Mucosa of descending colon (tissue), 3 donors: ENCODE data around the gene RSU1. TPM values are rescaled to one million over a fixed set of nuclear protein-coding genes. Genes with fewer than 3 reads are reported as not detected.

ENCODE experiments used
- ATAC-seq: fragments of 200-7000 bp; cut with Tn5 transposase; one replicate; pipeline ENCODE4 v1.9.1; 2020; ENCODE audit warnings: mild to moderate bottlenecking, moderate library complexity
- DNase-seq, 3 donors: peaks; one replicate each; pipeline ENCODE4 v3.0.0-alpha.2; 2020
- H3K36me3 ChIP-seq: fragments of 200-600 bp; one replicate; pipeline ENCODE4 v1.8.0; 2021; ENCODE audit warnings: low read depth, mild to moderate bottlenecking
- H3K4me1 ChIP-seq: fragments of 200-600 bp; one replicate; pipeline ENCODE4 v1.8.0; 2021; ENCODE audit warnings: low read depth, mild to moderate bottlenecking
- H3K4me3 ChIP-seq: fragments of 200-600 bp; one replicate; pipeline ENCODE4 v1.8.0; 2021; ENCODE audit warnings: mild to moderate bottlenecking
- H3K9me3 ChIP-seq: fragments of 200-600 bp; one replicate; pipeline ENCODE4 v1.8.0; 2021; ENCODE audit warnings: mild to moderate bottlenecking
- intact Hi-C, 2 donors: fragments of 100-400 bp; cut with DNase I in 1 of 2; cut with micrococcal nuclease in 1 of 2; formaldehyde crosslinking; loops; one replicate each; pipeline versions ENCODE4 v1.11.0 to v1.11.1; 2022; cut with DNase I, micrococcal nuclease
- total RNA-seq, 3 donors: library from RNA; stranded (reverse); fragmentation: NEBNext Ultra II Directional in 2 of 3; extraction: Animal tissue kit (Norgen Biotek cat#: 25700) in 2 of 3; gene quantifications; one replicate each; pipeline versions ENCODE4 v1.2.1 to v1.2.4, GENCODE V29; 2021 to 2023
- TF ChIP-seq, protein P1 (sequence below): fragments of 200-600 bp; IDR thresholded peaks from one replicate; pipeline ENCODE4 v1.8.0; 2022; ENCODE audit warnings: antibody characterized with exemption, mild to moderate bottlenecking
- donor health status: DM: no; HTN: no; CAD: no; lungs with moderate emphysema.
- donor health status: DM: no; HTN: no; CAD: no.
- donor health status: DM: no; HTN: yes; CAD: no.

The RSU1 gene
- total RNA-seq, 3 donors from 2014 or later: 67.2 to 94.8 (median 74.1) TPM

GRCh38 chr10:16848562-16849154 is 31.4 kb upstream of the RSU1 start:
- DNase-seq (no peak), ATAC-seq (no peak)
- no peak overlapping the region for H3K4me3 ChIP-seq
- no peaks in the 10 kb centered on the region for H3K4me1 ChIP-seq
- TF ChIP-seq, protein P1, sequence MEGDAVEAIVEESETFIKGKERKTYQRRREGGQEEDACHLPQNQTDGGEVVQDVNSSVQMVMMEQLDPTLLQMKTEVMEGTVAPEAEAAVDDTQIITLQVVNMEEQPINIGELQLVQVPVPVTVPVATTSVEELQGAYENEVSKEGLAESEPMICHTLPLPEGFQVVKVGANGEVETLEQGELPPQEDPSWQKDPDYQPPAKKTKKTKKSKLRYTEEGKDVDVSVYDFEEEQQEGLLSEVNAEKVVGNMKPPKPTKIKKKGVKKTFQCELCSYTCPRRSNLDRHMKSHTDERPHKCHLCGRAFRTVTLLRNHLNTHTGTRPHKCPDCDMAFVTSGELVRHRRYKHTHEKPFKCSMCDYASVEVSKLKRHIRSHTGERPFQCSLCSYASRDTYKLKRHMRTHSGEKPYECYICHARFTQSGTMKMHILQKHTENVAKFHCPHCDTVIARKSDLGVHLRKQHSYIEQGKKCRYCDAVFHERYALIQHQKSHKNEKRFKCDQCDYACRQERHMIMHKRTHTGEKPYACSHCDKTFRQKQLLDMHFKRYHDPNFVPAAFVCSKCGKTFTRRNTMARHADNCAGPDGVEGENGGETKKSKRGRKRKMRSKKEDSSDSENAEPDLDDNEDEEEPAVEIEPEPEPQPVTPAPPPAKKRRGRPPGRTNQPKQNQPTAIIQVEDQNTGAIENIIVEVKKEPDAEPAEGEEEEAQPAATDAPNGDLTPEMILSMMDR: no peak
- intact Hi-C loops: loop anchor here in 1 of 2 donors (10.0 kb wide), 1 partner anchor 406 kb away; no protein-coding TSS in a partner anchor
- no peaks in the 10 kb centered on the region for H3K36me3 ChIP-seq
- H3K9me3 ChIP-seq: no peaks in the 10 kb centered on the region

- no peak for ATAC-seq
- DNase-seq: no peak
- no peak overlapping the region for H3K4me3 ChIP-seq
- TF ChIP-seq, protein P1: no peak
- H3K9me3 ChIP-seq: no peaks in the 10 kb centered on the region
- H3K36me3 ChIP-seq: no peaks in the 10 kb centered on the region
- H3K4me1 ChIP-seq: no peaks in the 10 kb centered on the region
- intact Hi-C loops: loop anchor here in 1 of 2 donors (10.0 kb wide), 1 partner anchor 407 kb away; no protein-coding TSS in a partner anchor
Observed at GRCh38 chr10:16847644-16848043, 30.4 kb upstream of the RSU1 start.

GRCh38 chr10:16845248-16845647 is 28.0 kb upstream of the RSU1 start:
- H3K36me3 ChIP-seq: no peaks in the 10 kb centered on the region
- H3K9me3 ChIP-seq: no peaks in the 10 kb centered on the region
- H3K4me1 ChIP-seq: no peaks in the 10 kb centered on the region
- intact Hi-C loops: loop anchor here in 1 of 2 donors (10.0 kb wide), 1 partner anchor 410 kb away; no protein-coding TSS in a partner anchor
- no peak for ATAC-seq
- no peak overlapping the region for H3K4me3 ChIP-seq
- DNase-seq: no peak
- TF ChIP-seq, protein P1: no peak

DNA sequence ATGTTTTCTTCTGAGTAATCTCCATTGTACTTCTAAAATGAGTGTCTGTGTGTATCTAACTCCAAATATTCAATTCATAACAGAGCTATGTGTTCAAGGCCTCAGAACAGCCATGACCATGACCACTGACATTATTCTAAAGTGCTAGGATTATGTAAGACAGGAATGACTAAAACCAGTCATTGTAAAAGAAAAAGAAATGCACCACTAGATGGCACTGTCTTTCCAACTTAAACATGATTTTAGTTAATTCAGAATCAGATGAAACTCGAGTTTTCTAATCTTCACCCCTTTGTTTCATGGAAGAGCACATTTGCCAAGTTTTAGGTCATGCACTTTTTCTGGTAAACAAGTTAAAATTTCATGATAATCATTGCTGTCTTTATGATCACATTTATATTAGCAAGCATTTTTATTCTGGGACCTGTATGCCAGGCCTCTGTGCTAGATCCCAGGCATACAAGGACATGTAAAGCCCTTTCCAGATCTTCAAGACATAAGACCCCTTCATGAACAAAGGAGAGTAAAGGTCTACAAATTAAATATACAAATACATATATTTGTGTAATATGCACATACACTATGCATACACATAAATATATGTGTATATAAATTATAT is 26.1 kb upstream of the RSU1 start:
- intact Hi-C loops: loop anchor here (5.0 to 10.0 kb wide), 2 partner anchors 411 to 414 kb away; no protein-coding TSS in a partner anchor
- Histone ChIP-seq H3K9me3 (no peaks in the 10 kb centered on the region), H3K4me1 (no peaks in the 10 kb centered on the region), H3K36me3 (no peaks in the 10 kb centered on the region), H3K4me3 (no peak overlapping the region)
- peak; percentile 68 for ATAC-seq
- TF ChIP-seq, protein P1: no peak
- DNase-seq: peak in 1 of 3 donors; percentile 19

- intact Hi-C loops: no loop called here
Observed at GRCh38 chr10:16835228-16835627, 18.0 kb upstream of the RSU1 start.

More at GRCh38 chr10:16835228-16835627, 18.0 kb upstream of the RSU1 start:
- Histone ChIP-seq H3K4me3 (no peak overlapping the region), H3K36me3 (no peaks in the 10 kb centered on the region), H3K9me3 (no peaks in the 10 kb centered on the region), H3K4me1 (peaks cover 10% of the 10 kb centered on the region)
- DNase-seq (no peak), ATAC-seq (no peak)
- TF ChIP-seq, protein P1: no peak
